ENCODE results near the gene IGFL3.

GRCh38 chr19:46115396-46116106, 8.9 kb downstream of the IGFL3 start:
- TF ChIP-seq CTCF (IDR thresholded peaks at IDR 0.05) (no peak), POLR2A (IDR thresholded peaks at IDR 0.05) (no peak)
